GF-D8 (cell line): Measurements from ENCODE around the gene ARAF.

Source experiments
- DNase-seq: peaks from one replicate; lab custom pipeline; 2025; lab: John Stamatoyannopoulos, UW

ARAF gene

DNA sequence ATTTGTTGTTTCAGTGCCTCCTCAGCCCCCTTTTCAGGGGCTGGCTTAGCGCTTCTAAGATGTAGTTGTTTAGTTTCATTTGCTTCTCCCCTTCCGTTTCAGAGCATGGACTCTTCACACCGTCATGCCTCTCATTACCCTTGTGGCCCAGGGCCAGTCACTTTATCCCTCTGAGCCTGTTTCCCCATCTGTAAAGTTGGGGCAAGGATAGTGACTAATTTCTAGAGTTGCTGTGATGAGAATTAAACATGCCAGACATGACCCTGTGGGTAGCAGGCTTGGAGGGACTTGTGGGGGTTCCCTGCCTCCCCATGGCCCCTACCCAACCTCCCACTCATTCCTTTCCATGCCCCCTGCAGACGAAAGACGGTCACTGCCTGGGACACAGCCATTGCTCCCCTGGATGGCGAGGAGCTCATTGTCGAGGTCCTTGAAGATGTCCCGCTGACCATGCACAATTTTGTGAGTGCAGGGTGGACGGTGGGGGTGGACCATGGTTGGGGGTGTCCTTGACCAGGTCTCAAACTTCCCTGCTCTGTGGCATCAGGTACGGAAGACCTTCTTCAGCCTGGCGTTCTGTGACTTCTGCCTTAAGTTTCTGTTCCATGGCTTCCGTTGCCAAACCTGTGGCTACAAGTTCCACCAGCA, 3.6 kb downstream of the ARAF start:
- no peak for DNase-seq

DNA sequence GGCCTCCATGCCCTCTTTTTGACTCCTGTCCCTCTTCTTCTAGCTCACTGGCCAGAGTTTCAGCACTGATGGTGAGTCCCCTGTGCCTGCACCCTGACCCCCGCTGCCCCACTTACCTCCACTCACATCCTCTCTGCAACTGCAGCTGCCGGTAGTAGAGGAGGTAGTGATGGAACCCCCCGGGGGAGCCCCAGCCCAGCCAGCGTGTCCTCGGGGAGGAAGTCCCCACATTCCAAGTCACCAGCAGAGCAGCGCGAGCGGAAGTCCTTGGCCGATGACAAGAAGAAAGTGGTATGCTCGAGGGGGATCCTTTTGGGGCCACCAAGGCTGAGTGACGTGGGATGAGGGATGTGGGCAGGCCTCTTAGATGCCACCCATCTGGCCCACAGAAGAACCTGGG, 5.8 kb downstream of the ARAF start:
- DNase-seq, result no peak

- no peak for DNase-seq
Observed at GRCh38 chrX:47568656-47569295, 7.8 kb downstream of the ARAF start.

- no peak for DNase-seq
Observed at GRCh38 chrX:47570794-47571193, 9.8 kb downstream of the ARAF start.

GRCh38 chrX:47571215-47571614, 10.2 kb downstream of the ARAF start:
- DNase-seq, result no peak

GRCh38 chrX:47571896-47572295, 10.9 kb downstream of the ARAF start:
- no peak for DNase-seq

- no peak for DNase-seq
Observed at GRCh38 chrX:47572773-47573340, 11.9 kb downstream of the ARAF start.

GRCh38 chrX:47573341-47574075, 12.5 kb downstream of the ARAF start:
- no peak for DNase-seq

DNA sequence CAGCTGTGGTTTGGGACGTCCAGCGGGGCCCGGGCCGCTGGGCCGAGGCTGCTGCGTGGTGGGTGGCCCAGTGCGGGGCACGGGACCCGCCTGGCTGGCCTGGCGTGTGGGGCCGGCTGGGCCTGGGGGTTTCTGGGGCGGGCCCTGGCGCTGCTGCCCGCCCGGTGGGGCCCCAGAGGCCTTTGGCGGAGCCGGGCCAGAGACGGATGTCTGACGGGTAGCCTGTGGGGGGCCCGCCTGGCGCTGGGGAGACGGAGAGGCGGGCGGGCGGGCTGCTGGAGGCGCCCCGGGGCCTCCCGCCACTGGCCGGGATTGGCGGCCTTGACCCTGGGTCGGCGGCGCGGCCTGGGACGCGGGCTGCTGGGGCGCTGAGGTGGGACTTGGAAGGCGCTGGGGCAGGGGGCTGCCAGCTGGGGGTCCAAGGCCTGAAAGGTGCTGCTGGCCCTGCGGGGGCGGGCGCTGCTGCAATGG, 13.1 kb downstream of the ARAF start:
- no peak for DNase-seq

- DNase-seq, result no peak
Observed at GRCh38 chrX:47574547-47575301, 13.7 kb downstream of the ARAF start.

- DNase-seq, result no peak
Observed at GRCh38 chrX:47576021-47576898, 15.3 kb downstream of the ARAF start.

DNA sequence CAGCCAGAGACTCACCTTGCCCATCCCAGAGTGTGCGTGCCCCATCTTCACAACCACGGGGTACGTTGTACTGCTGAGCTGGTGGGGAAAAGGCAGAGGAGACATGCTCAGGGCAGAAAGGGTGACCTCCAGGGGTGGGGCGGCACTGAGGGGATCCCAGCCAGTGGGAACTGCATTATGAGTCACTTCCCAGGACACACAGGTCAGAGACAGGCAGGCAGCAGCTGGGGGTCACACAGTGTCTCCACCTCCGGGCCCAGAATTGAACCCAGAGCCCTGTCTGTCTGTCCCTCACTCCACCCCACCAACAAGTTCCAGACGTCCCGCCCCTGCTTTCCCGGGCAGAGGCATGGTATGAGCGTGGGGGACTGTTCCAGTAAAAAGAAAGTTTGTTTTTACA, 16.4 kb downstream of the ARAF start:
- DNase-seq, result no peak

GRCh38 chrX:47577901-47578300, 16.9 kb downstream of the ARAF start:
- DNase-seq, result no peak

GRCh38 chrX:47578692-47579091, 17.7 kb downstream of the ARAF start:
- DNase-seq, result no peak

DNA sequence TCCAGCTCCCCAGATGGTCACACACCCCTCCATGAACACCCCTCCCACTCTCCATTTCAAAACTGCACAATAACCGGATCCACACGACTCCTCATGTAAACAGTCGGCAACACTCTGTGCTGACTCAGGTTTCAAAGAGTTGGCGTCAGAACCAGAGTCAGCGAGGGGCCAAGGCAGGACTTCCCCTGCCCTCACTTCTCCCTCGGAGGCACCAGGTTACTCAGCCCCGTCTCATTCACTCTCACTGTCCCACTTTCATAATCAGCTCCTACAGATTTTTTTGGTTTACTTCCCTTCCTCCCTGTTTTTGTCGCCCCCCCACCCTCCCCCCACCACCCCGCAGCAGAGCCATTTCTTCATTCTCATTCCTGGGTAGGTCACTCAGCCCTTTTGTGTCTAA, 18.5 kb downstream of the ARAF start:
- DNase-seq, result no peak

DNA sequence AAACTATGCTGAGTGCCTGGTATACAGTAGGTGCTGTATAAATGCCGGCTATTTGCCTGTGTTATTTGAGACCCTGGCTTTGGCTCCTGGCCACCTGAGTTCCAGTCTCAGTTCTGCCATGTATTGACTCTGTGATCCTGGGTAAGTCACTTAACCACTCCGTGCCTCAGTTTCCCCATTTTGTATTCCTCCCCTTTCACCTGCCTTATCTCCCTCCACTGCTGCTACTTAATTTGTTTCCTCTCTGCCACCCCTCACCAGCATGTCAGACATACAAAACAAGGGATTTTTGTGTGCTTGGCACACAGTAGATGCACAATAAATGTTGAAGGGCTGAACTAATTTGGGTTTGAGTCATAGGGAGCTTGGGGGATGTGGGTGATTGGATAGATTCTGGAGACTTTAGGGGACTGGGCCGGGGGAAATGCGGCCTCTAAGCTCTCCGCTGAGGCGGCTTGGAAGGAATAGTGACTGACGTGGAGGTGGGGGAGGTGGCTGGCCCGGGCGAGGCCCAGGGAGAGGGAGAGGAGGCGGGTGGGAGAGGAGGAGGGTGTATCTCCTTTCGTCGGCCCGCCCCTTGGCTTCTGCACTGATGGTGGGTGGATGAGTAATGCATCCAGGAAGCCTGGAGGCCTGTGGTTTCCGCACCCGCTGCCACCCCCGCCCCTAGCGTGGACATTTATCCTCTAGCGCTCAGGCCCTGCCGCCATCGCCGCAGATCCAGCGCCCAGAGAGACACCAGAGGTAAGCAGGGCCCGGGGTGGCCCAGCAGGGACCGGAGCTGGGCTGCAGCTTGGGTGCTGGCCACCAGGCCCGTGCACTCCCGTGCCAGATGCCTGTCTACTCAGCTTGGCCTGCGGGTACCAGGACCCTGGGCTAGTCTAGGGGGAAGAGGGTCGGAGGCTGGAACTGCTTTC, 21.0 kb downstream of the ARAF start, which contains the start of gene TIMP1:
TIMP1 (plus strand) TSS at position 706 of the 917 bp plus-strand sequence. CDS start 980 bp downstream, outside the sequence.
- DNase-seq, result peak; percentile 64

DNA sequence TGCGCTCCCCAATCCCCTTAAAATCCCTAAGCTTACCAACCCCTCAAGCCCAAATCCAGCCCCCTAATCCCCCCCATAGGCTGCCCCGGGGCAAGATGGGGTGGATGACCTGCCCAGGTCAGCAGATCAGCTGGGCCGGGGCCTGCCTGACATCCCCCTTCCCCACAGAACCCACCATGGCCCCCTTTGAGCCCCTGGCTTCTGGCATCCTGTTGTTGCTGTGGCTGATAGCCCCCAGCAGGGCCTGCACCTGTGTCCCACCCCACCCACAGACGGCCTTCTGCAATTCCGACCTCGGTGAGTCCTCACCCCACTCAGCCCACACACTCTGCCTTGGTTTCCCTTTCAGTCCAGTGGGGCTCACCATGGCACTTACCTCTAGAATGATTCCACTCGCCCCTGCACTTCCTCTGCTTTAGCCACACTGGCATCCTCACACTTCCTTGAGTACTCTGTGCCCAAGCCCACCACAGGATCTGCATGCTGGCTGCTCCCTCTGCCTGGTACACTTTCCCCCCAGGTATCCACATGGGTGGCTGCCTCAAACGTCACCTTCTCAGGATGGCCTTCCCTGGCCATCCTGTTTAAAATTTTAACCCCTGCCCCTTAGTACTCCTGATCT, 22.3 kb downstream of the ARAF start:
- DNase-seq, result no peak

- DNase-seq, result no peak
Observed at GRCh38 chrX:47584714-47585113, 23.7 kb downstream of the ARAF start.

DNA sequence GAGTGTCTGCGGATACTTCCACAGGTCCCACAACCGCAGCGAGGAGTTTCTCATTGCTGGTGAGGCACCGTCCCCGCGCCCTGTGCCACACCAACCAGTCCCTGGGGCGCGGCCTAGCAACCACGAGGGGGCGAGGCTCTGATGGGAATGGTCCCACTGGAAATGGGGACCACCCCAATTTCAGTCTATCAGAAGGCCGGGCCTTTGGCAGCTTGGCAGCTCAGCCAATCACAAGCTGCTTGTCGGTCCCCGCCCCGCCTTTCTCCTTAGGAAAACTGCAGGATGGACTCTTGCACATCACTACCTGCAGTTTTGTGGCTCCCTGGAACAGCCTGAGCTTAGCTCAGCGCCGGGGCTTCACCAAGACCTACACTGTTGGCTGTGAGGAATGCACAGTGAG, 24.3 kb downstream of the ARAF start:
- DNase-seq, result no peak
